ENCODE results near the gene RASL12.

DNA sequence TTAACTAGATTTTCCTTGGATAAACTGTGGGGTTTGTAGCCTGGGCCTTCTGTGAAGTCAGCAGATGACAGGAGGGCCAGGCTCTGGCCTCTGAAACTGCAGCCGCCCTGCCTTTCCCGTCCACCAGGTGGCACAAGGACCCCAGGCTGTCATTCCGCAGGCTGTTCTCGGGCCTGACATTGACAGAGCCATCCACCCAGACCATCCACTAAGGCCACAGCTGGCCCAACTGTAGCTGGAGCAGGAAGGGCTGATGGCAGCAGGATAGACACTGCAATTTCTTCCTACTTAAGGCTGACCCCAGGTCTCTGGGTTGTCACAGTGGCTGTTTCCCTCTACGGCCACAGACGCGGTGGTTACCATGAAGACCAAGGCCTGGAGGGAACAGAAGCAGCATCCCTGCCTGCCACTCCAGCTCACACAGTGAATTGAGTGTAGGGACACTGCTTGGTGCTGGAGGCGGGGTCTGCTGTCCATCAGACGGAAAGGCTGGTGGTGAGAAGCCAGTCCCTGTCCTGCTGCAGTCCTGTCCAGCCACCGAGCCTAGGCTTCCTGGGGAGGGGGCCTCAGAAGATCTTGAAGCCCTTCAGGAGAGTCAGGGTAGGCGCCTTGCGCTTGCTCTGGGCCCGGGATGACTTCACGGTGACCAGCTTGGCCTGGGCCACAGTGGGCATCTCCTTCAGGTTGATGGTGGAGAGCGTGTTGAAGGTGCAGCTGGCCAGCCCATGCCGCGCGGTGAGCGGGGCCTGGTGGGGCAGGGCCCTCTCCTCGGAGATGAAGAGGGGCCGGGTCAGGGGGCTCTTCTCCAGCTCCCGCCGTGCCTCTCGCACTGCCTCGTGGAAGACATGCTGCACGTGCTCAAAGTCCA lies 13.2 kb downstream of the RASL12 start:
- TF ChIP-seq CTCF (IDR thresholded peaks at IDR 0.05) = peak; percentile 83 to 92 (median 85)
- no peak for TF ChIP-seq POLR2A (IDR thresholded peaks at IDR 0.05)
- TF ChIP-seq POLR2AphosphoS5 (IDR thresholded peaks at IDR 0.05; ENCODE audit: insufficient read depth in 1 of 2, low read depth in 1 of 2) = peak in 1 of 2 donors; percentile 31
